Measurements from ENCODE around the gene KRTAP9-4.

DNA sequence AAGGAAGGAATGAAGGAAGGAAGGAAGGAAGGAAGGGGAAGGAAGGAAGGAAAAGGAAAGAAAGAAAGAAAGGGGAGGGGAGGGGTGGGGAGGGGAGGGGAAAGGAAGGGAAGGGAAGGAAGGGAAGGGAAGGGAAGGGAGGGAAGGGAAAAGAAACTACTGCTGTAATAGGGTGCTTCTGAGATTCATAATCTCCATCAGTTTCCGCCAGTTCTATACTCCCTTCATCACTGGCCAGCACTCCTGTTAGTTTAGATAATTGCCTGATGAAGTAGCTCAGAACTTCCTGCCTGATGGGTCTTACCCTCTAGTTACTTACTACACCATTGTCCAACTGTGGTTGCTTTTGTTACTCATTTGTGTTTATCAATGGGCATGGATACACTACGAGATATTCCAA is 13.7 kb downstream of the KRTAP9-4 start:
- no peak for TF ChIP-seq POLR2A (IDR thresholded peaks at IDR 0.05)
- TF ChIP-seq, protein P1, sequence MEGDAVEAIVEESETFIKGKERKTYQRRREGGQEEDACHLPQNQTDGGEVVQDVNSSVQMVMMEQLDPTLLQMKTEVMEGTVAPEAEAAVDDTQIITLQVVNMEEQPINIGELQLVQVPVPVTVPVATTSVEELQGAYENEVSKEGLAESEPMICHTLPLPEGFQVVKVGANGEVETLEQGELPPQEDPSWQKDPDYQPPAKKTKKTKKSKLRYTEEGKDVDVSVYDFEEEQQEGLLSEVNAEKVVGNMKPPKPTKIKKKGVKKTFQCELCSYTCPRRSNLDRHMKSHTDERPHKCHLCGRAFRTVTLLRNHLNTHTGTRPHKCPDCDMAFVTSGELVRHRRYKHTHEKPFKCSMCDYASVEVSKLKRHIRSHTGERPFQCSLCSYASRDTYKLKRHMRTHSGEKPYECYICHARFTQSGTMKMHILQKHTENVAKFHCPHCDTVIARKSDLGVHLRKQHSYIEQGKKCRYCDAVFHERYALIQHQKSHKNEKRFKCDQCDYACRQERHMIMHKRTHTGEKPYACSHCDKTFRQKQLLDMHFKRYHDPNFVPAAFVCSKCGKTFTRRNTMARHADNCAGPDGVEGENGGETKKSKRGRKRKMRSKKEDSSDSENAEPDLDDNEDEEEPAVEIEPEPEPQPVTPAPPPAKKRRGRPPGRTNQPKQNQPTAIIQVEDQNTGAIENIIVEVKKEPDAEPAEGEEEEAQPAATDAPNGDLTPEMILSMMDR (IDR thresholded peaks at IDR 0.05), result no peak

Data from sigmoid colon (tissue), 3 donors.